Measurements from ENCODE around the gene DEPP1.

DEPP1 gene

DNA sequence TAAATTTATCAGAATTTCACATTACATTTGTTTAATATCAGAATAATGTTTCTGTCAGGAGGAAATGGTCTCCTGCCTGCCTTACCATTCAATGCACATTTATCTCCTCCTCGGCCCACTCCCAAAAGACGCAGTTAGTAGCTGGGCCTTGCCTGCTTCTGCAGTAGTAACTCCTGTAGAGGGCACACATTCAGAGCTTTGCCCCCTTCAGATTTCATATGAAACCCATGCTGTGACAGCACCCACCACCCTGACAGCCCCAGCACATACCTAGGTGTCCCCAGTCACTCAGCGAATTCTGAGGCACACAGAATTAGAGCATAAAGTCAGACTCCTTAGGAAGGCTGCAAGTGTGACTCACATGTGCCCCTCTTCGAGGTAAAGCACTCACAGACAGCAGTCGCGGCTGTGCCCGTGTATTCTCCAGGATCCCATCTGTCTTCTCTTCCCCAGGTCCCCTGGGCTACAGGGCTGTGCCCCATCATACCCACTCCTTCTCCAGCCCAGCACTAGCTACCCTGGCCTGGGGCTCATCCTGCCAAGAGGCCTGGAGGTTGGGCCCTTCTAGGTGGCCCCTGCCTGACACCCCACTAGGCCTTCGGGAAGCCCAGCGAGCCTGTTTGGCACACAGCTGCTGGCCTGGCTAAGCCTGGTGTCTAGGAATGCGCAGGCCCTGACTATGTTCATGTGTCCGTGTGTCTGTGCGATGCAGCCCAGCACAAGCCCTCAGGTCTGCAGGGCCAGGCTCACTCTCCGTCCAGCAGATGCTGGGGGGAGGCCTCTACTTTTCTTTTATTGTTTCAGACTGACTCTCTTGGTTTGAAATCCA is 4.7 kb upstream of the DEPP1 start:
- H3K4me1 ChIP-seq (ENCODE audit: insufficient read depth, poor library complexity, severe bottlenecking) = peaks cover 41% of the 10 kb centered on the region
- H3K27ac ChIP-seq (ENCODE audit: poor library complexity, severe bottlenecking) = no peak overlapping the region
- H3K4me3 ChIP-seq (ENCODE audit: severe bottlenecking) = no peak overlapping the region
- DNase-seq (ENCODE audit: low spot score) (no peak), ATAC-seq (ENCODE audit: low read depth) (no peak)
- H3K9me3 ChIP-seq (ENCODE audit: severe bottlenecking) = no peaks in the 10 kb centered on the region
- no peaks in the 10 kb centered on the region for H3K27me3 ChIP-seq (ENCODE audit: insufficient read depth, poor library complexity, severe bottlenecking)
- TF ChIP-seq, protein P1, sequence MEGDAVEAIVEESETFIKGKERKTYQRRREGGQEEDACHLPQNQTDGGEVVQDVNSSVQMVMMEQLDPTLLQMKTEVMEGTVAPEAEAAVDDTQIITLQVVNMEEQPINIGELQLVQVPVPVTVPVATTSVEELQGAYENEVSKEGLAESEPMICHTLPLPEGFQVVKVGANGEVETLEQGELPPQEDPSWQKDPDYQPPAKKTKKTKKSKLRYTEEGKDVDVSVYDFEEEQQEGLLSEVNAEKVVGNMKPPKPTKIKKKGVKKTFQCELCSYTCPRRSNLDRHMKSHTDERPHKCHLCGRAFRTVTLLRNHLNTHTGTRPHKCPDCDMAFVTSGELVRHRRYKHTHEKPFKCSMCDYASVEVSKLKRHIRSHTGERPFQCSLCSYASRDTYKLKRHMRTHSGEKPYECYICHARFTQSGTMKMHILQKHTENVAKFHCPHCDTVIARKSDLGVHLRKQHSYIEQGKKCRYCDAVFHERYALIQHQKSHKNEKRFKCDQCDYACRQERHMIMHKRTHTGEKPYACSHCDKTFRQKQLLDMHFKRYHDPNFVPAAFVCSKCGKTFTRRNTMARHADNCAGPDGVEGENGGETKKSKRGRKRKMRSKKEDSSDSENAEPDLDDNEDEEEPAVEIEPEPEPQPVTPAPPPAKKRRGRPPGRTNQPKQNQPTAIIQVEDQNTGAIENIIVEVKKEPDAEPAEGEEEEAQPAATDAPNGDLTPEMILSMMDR (IDR thresholded peaks at IDR 0.05; ENCODE audit: poor library complexity, severe bottlenecking) = no peak
- H3K36me3 ChIP-seq (ENCODE audit: low read depth) = no peaks in the 10 kb centered on the region

DNA sequence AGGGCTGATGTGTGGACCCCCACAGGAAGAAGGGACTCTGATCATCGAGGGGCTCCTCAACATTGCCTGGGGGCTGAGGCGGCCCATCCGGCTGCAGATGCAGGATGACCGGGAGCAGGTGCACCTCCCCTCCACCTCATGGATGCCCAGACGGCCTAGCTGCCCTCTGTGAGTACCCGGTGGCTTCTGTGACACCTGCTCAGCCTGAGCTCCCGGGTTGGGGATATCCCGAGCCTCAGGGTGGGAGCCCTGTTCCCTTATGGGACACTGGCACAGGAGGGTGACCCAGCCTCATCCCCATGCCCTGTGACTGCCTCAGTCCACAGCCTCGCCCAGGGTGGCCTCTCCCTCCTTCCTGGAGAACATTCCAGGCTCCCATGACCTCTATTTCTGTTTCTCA is 3.9 kb upstream of the DEPP1 start:
- TF ChIP-seq, protein P1 (IDR thresholded peaks at IDR 0.05; ENCODE audit: poor library complexity, severe bottlenecking) = no peak
- Histone ChIP-seq H3K36me3 (ENCODE audit: low read depth) (no peaks in the 10 kb centered on the region), H3K27me3 (ENCODE audit: insufficient read depth, poor library complexity, severe bottlenecking) (no peaks in the 10 kb centered on the region), H3K9me3 (ENCODE audit: severe bottlenecking) (no peaks in the 10 kb centered on the region), H3K4me3 (ENCODE audit: severe bottlenecking) (no peak overlapping the region), H3K27ac (ENCODE audit: poor library complexity, severe bottlenecking) (peak overlapping the region; percentile 91), H3K4me1 (ENCODE audit: insufficient read depth, poor library complexity, severe bottlenecking) (peaks cover 43% of the 10 kb centered on the region)
- DNase-seq (ENCODE audit: low spot score) (no peak), ATAC-seq (ENCODE audit: low read depth) (no peak)

GRCh38 chr10:44982114-44982460 is 3.5 kb upstream of the DEPP1 start:
- peak overlapping the region; percentile 91 for H3K27ac ChIP-seq (ENCODE audit: poor library complexity, severe bottlenecking)
- H3K9me3 ChIP-seq (ENCODE audit: severe bottlenecking) = no peaks in the 10 kb centered on the region
- TF ChIP-seq, protein P1 (IDR thresholded peaks at IDR 0.05; ENCODE audit: poor library complexity, severe bottlenecking) = no peak
- ATAC-seq (ENCODE audit: low read depth) = no peak
- no peaks in the 10 kb centered on the region for H3K27me3 ChIP-seq (ENCODE audit: insufficient read depth, poor library complexity, severe bottlenecking)
- H3K36me3 ChIP-seq (ENCODE audit: low read depth) = no peaks in the 10 kb centered on the region
- no peak for DNase-seq (ENCODE audit: low spot score)
- H3K4me1 ChIP-seq (ENCODE audit: insufficient read depth, poor library complexity, severe bottlenecking) = peaks cover 43% of the 10 kb centered on the region
- H3K4me3 ChIP-seq (ENCODE audit: severe bottlenecking) = no peak overlapping the region

DNA sequence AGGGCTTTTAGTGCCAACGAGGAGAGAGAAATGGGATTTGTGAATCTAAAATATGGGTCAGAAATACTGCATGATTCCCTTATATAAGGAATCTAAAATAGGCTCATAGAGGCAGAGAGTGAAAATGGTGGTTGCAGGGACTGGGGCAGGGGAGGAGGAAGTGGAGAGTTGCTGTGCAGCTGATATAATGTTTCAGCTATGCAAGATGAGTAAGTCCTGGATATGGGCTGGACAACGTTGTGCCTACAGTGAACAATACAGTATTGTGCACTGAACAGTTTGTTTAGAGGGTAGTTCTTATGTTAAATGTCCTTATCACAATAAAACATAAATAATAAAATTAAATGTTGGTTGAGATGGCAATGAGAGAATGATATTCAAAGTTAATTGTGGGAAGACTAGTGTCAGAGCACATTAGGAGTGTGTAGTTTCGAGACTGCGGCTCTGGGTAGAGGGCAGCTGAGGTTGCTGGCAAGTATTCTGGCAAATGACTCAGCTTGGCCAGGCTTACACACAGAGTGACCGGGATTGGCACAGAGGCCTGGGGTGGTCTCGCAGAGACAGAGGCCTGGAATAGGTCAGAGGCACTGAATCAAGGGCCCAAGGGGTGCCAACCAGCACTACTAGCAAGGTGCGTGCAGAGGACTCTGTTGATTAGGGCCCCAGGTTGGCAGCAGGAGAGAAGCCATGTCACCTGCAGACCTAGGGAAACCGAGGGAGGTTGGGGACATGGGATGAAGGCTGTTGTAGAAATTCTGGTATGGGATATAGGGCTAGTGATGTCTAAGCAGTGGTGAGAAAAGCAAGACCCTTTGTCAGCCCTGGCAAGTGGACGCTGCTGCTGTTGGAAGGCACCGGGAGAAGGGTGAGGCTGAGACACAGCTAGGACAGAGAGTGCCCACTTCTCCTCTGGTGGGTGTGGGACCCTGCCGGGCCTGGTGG is 2.8 kb upstream of the DEPP1 start:
- ATAC-seq (ENCODE audit: low read depth) (peak; percentile 93), DNase-seq (ENCODE audit: low spot score) (no peak)
- Histone ChIP-seq H3K27me3 (ENCODE audit: insufficient read depth, poor library complexity, severe bottlenecking) (no peaks in the 10 kb centered on the region), H3K36me3 (ENCODE audit: low read depth) (no peaks in the 10 kb centered on the region), H3K4me1 (ENCODE audit: insufficient read depth, poor library complexity, severe bottlenecking) (peaks cover 43% of the 10 kb centered on the region), H3K4me3 (ENCODE audit: severe bottlenecking) (no peak overlapping the region), H3K9me3 (ENCODE audit: severe bottlenecking) (no peaks in the 10 kb centered on the region), H3K27ac (ENCODE audit: poor library complexity, severe bottlenecking) (peak overlapping the region; percentile 91)
- TF ChIP-seq, protein P1 (IDR thresholded peaks at IDR 0.05; ENCODE audit: poor library complexity, severe bottlenecking) = no peak
